HepG2 (cell line): ENCODE data around the gene ODC1. TPM values are rescaled to one million over a fixed set of nuclear protein-coding genes. Genes with fewer than 3 reads are reported as not detected.

Experiments used
- ATAC-seq: fragments of 200-7000 bp; cut with Tn5 transposase; 3 replicates; pipeline ENCODE4 v1.9.1; 2020; ENCODE audit warnings: mild to moderate bottlenecking, moderate library complexity
- BruUV-seq: library from RNA; stranded (reverse); fragments of 400-500 nt; replicated peaks from 2 replicates; lab custom pipeline; 2021; lab: Mats Ljungman, UMichigan
- CTCF ChIA-PET: fragments of 300-600 bp; formaldehyde crosslinking; extraction: SDS; loops from one replicate; lab custom pipeline; 2021; ENCODE audit warnings: low total read pairs, inconsistent platforms, low intra/inter-chr PET ratio; lab: Yijun Ruan, JAX
- POLR2A ChIA-PET: fragments of 350-600 bp; sonication (Branson Sonifier 250); formaldehyde crosslinking; loops from one replicate; lab custom pipeline; 2020; ENCODE audit warnings: antibody characterized with exemption, inconsistent platforms; lab: Yijun Ruan, JAX
- DNase-seq: peaks from one replicate; pipeline ENCODE4 v3.0.0-alpha.2; 2015; ENCODE audit warnings: low spot score
- FAIRE-seq: peaks from 3 replicates; lab custom pipeline; 2011; peaks lifted over from hg19 to GRCh38; lab: Jason Lieb, UNC
- H2AFZ ChIP-seq: one replicate; pipeline ENCODE4 v1.6.1; 2011; ENCODE audit warnings: low read length, inconsistent platforms
- H3K27ac ChIP-seq: fragments of 300-600 bp; 3 replicates; pipeline ENCODE4 v1.8.0; 2011; ENCODE audit warnings: mixed run types, mild to moderate bottlenecking, mixed read lengths, low read length, inconsistent platforms; ENCODE audit not compliant: insufficient read depth; ENCODE audit errors: extremely low read length
- H3K27me3 ChIP-seq, 2 experiments: fragments of 200-600 bp in 1 of 2; 2 replicates in 1 of 2; 3 replicates in 1 of 2; pipeline versions ENCODE4 v1.6.0 to v1.8.0; 2011; ENCODE audit warnings: low read length in 2 of 2, mild to moderate bottlenecking in 2 of 2, moderate library complexity in 2 of 2, inconsistent platforms in 1 of 2; ENCODE audit not compliant: insufficient read depth in 2 of 2, control insufficient read depth in 1 of 2
- H3K36me3 ChIP-seq, 2 experiments: fragments of 200-600 bp in 1 of 2; replicated peaks in 1 of 2; 2 replicates in 1 of 2; 3 replicates in 1 of 2; pipeline versions ENCODE4 v1.5.1 to v1.8.0; 2011; ENCODE audit warnings: low read length in 2 of 2, inconsistent platforms in 1 of 2; ENCODE audit not compliant: insufficient read depth in 2 of 2, control insufficient read depth in 1 of 2
- H3K4me1 ChIP-seq: 2 replicates; pipeline ENCODE4 v1.5.1; 2012; ENCODE audit warnings: low read length, inconsistent platforms; ENCODE audit not compliant: insufficient read depth
- H3K4me2 ChIP-seq: 2 replicates; pipeline ENCODE4 v1.6.0; 2011; ENCODE audit warnings: low read depth, low read length, inconsistent platforms
- H3K4me3 ChIP-seq, 3 experiments: fragments of 200-600 bp in 1 of 3; sonication (generic), shearing (Covaris generic) in 1 of 3; replicated peaks in 1 of 3; 2 replicates each; pipeline ENCODE4 v1.5.1; 2011 to 2016; ENCODE audit warnings: low read length in 3 of 3, inconsistent platforms in 2 of 3, low read depth in 2 of 3, mild to moderate bottlenecking in 2 of 3, control low read depth in 1 of 3, mixed read lengths in 1 of 3; ENCODE audit not compliant: insufficient read depth in 1 of 3
- H3K79me2 ChIP-seq: one replicate; pipeline ENCODE4 v1.6.1; 2011; ENCODE audit warnings: low read length, inconsistent platforms; ENCODE audit not compliant: insufficient read depth
- H3K9ac ChIP-seq: 2 replicates; pipeline ENCODE4 v1.6.0; 2011; ENCODE audit warnings: mild to moderate bottlenecking, low read depth, low read length, inconsistent platforms; ENCODE audit not compliant: insufficient read depth
- H3K9me3 ChIP-seq: 2 replicates; pipeline ENCODE4 v1.5.1; 2012; ENCODE audit warnings: mild to moderate bottlenecking, low read length
- H4K20me1 ChIP-seq: 2 replicates; pipeline ENCODE4 v1.6.0; 2011; ENCODE audit warnings: inconsistent platforms, mild to moderate bottlenecking, low read length, moderate library complexity; ENCODE audit not compliant: insufficient read depth
- KAT7 ChIP-seq: IDR thresholded peaks from 2 replicates; pipeline ENCODE4 v1.6.1; 2018; ENCODE audit warnings: borderline replicate concordance, missing compliant biosample characterization
- KLF9 ChIP-seq: IDR thresholded peaks from 2 replicates; pipeline ENCODE4 v1.6.1; 2016; ENCODE audit warnings: low read depth
- MIER3 ChIP-seq: IDR thresholded peaks from 2 replicates; pipeline ENCODE4 v1.6.1; 2016; ENCODE audit warnings: missing compliant biosample characterization, borderline replicate concordance
- SIX1 ChIP-seq: sonication (generic); formaldehyde crosslinking; IDR thresholded peaks from 2 replicates; pipeline ENCODE4 v1.4.0; 2020; ENCODE audit warnings: missing genetic modification reagents, borderline replicate concordance
- ZBTB3 ChIP-seq: sonication (generic); formaldehyde crosslinking; IDR thresholded peaks from 2 replicates; pipeline ENCODE4 v1.4.0; 2020; ENCODE audit warnings: low read depth, mild to moderate bottlenecking, moderate library complexity, missing genetic modification reagents, borderline replicate concordance
- ZFP36 ChIP-seq: fragments of 150-350 bp; IDR thresholded peaks from 2 replicates; pipeline ENCODE4 v1.6.1; 2018; ENCODE audit warnings: borderline replicate concordance, low read length, low read depth; ENCODE audit not compliant: partially characterized antibody
- ZNF263 ChIP-seq: sonication (generic); formaldehyde crosslinking; IDR thresholded peaks from 2 replicates; pipeline ENCODE4 v1.4.0; 2020; ENCODE audit warnings: missing genetic modification reagents
- ZNF557 ChIP-seq: sonication (generic); formaldehyde crosslinking; IDR thresholded peaks from 2 replicates; pipeline ENCODE4 v1.4.0; 2020; ENCODE audit warnings: missing genetic modification reagents
- WGBS: methylation state at CpG from one replicate; pipeline ENCODE4 v1.1.6; 2017; ENCODE audit warnings: low lambda C conversion rate; 5-methylcytosine and 5-hydroxymethylcytosine counted together
- in situ Hi-C: cut with HindIII; loops from 2 replicates; pipeline ENCODE4 v1.10.0; 2017; ENCODE audit warnings: low pct_unique_long_range_greater_than_20kb; ENCODE audit not compliant: extremely low pct_ligation_motif_present
- intact Hi-C: fragments of 100-400 bp; cut with micrococcal nuclease; formaldehyde crosslinking; loops from one replicate; pipeline ENCODE4 v1.10.0; 2022; ENCODE audit not compliant: unreplicated experiment
- polyA plus RNA-seq, 8 experiments: library from polyadenylated mRNA; depleted of rRNA in 3 of 8; stranded (reverse) in 7 of 8; unstranded in 1 of 8; fragments of >200 nt; fragmentation: Illumina TruSeq in 4 of 8; extraction: Trizol in 4 of 8; gene quantifications; 2 replicates each; pipeline versions ENCODE4 v1.2.1 to v1.2.3, GENCODE V29; 2011 to 2016; ENCODE audit warnings: low read depth in 4 of 8, missing spikeins in 1 of 8, mixed read lengths in 1 of 8; ENCODE audit not compliant: insufficient read depth in 1 of 8
- total RNA-seq, 5 experiments: library from RNA; depleted of rRNA; stranded (reverse); fragments of >200 nt; fragmentation: Illumina TruSeq; extraction: Trizol; gene quantifications; 2 replicates each; pipeline ENCODE4 v1.2.3, GENCODE V29; 2016; ENCODE audit warnings: low read depth in 1 of 5
- TF ChIP-seq, protein P1 (sequence below), 2 experiments: sonication (generic) in 1 of 2; formaldehyde crosslinking in 1 of 2; IDR thresholded peaks; 2 replicates each; pipeline versions ENCODE4 v1.4.0 to v1.6.1; 2018 to 2020; ENCODE audit warnings: missing genetic modification reagents in 2 of 2, borderline replicate concordance in 1 of 2, low read depth in 1 of 2, mild to moderate bottlenecking in 1 of 2, missing biosample characterization in 1 of 2
- TF ChIP-seq, protein P2 (sequence below): sonication (generic); formaldehyde crosslinking; IDR thresholded peaks from 2 replicates; pipeline ENCODE4 v1.4.0; 2020; ENCODE audit warnings: missing genetic modification reagents, borderline replicate concordance

Gene ODC1
- total and polyA plus RNA-seq, 2 of the 13 experiments (the other 11 are each of a cell fraction or from before 2014, with no cell fraction given), result 142 to 371 TPM

- peaks cover 6% of the 10 kb centered on the region; the same call in 1 of the 2 replicates for H4K20me1 ChIP-seq
- TF ChIP-seq KAT7 (CRISPR knock-in tag) (no peak), ZNF263 (CRISPR knock-in tag) (0 out of 2 replicates have a peak, but pooled peaks have one; percentile 13)
- H3K9ac ChIP-seq, result no peak overlapping the region
- no peak overlapping the region for H2AFZ ChIP-seq
- H3K4me3 ChIP-seq, result no peak overlapping the region
- no peak overlapping the region for H3K27ac ChIP-seq
- POLR2A ChIA-PET, result no interaction called here
- DNase-seq (no peak), ATAC-seq (no peak), FAIRE-seq (no peak)
- no TSS peak for BruUV-seq
- in situ Hi-C loops, result no loop called here
- peaks cover 4 to 6% of the 10 kb centered on the region in 2 experiments; a peak in 2 of 5 replicates for H3K36me3 ChIP-seq
- H3K4me2 ChIP-seq, result no peak overlapping the region
- CTCF ChIA-PET, result no interaction called here
- H3K9me3 ChIP-seq, result no peaks in the 10 kb centered on the region
- intact Hi-C loops, result no loop called here
- H3K4me1 ChIP-seq, result peaks cover 41% of the 10 kb centered on the region
- 79% methylated on average over 4 of the region's 4 CpGs for WGBS
- H3K79me2 ChIP-seq, result no peaks in the 10 kb centered on the region
- no peaks in the 10 kb centered on the region for H3K27me3 ChIP-seq
Measured at GRCh38 chr2:10397878-10398277, 50.2 kb downstream of the ODC1 start.

- H3K27ac ChIP-seq, result no peak overlapping the region
- no TSS peak for BruUV-seq
- in situ Hi-C loops (no loop called here), intact Hi-C loops (no loop called here)
- POLR2A ChIA-PET, result no interaction called here
- ATAC-seq, result no peak
- TF ChIP-seq ZBTB3, result no peak
- TF ChIP-seq, protein P1, sequence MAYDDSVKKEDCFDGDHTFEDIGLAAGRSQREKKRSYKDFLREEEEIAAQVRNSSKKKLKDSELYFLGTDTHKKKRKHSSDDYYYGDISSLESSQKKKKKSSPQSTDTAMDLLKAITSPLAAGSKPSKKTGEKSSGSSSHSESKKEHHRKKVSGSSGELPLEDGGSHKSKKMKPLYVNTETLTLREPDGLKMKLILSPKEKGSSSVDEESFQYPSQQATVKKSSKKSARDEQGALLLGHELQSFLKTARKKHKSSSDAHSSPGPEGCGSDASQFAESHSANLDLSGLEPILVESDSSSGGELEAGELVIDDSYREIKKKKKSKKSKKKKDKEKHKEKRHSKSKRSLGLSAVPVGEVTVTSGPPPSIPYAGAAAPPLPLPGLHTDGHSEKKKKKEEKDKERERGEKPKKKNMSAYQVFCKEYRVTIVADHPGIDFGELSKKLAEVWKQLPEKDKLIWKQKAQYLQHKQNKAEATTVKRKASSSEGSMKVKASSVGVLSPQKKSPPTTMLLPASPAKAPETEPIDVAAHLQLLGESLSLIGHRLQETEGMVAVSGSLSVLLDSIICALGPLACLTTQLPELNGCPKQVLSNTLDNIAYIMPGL (CRISPR knock-in tag; IDR thresholded peaks at IDR 0.05; ENCODE audit: borderline replicate concordance in 1 of 2, low read depth in 1 of 2), result no peak
- no peak for TF ChIP-seq KLF9 (CRISPR knock-in tag)
- no peak for TF ChIP-seq ZFP36
- TF ChIP-seq ZNF557 (CRISPR knock-in tag), result no peak
- TF ChIP-seq, protein P2, sequence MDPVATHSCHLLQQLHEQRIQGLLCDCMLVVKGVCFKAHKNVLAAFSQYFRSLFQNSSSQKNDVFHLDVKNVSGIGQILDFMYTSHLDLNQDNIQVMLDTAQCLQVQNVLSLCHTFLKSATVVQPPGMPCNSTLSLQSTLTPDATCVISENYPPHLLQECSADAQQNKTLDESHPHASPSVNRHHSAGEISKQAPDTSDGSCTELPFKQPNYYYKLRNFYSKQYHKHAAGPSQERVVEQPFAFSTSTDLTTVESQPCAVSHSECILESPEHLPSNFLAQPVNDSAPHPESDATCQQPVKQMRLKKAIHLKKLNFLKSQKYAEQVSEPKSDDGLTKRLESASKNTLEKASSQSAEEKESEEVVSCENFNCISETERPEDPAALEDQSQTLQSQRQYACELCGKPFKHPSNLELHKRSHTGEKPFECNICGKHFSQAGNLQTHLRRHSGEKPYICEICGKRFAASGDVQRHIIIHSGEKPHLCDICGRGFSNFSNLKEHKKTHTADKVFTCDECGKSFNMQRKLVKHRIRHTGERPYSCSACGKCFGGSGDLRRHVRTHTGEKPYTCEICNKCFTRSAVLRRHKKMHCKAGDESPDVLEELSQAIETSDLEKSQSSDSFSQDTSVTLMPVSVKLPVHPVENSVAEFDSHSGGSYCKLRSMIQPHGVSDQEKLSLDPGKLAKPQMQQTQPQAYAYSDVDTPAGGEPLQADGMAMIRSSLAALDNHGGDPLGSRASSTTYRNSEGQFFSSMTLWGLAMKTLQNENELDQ (CRISPR knock-in tag), result no peak
- no peak for TF ChIP-seq MIER3 (CRISPR knock-in tag)
- no peak for TF ChIP-seq SIX1
- no peaks in the 10 kb centered on the region for H3K79me2 ChIP-seq
- no peak overlapping the region for H3K9ac ChIP-seq
- no peak overlapping the region for H2AFZ ChIP-seq
- peaks cover 9% of the 10 kb centered on the region; the same call in 1 of the 2 replicates for H4K20me1 ChIP-seq
- H3K4me3 ChIP-seq, result no peak overlapping the region
- H3K4me1 ChIP-seq, result peaks cover 41% of the 10 kb centered on the region
- no peaks in the 10 kb centered on the region for H3K27me3 ChIP-seq
- CTCF ChIA-PET, result no interaction called here
- 93% methylated on average over 15 of the region's 16 CpGs for WGBS
- no peak overlapping the region for H3K4me2 ChIP-seq
- DNase-seq, result no peak
- peaks cover 4 to 6% of the 10 kb centered on the region in 2 experiments; a peak in 2 of 5 replicates for H3K36me3 ChIP-seq
- no peak for FAIRE-seq
- H3K9me3 ChIP-seq, result no peaks in the 10 kb centered on the region
Measured at GRCh38 chr2:10397297-10397875, 50.7 kb downstream of the ODC1 start.
